ENCODE results near the gene ADAMTS9.

ADAMTS9 gene

GRCh38 chr3:64645243-64645642 is 42.6 kb downstream of the ADAMTS9 start:
- H3K4me3 ChIP-seq (ENCODE audit: insufficient read depth, low read length, poor library complexity, severe bottlenecking), result no peak overlapping the region
- no peaks in the 10 kb centered on the region for H3F3A ChIP-seq (ENCODE audit: insufficient read depth)
- no peak overlapping the region for H3K27ac ChIP-seq (ENCODE audit: low read depth, low read length)
- no peaks in the 10 kb centered on the region for H3K9me3 ChIP-seq (ENCODE audit: insufficient read depth, low read length)
- no peaks in the 10 kb centered on the region for H3K79me2 ChIP-seq (ENCODE audit: insufficient read depth, low read length)
- H3K36me3 ChIP-seq (ENCODE audit: low read length), result no peaks in the 10 kb centered on the region
- H2AFZ ChIP-seq (ENCODE audit: low read depth, low read length, severe bottlenecking), result no peak overlapping the region
- no peak overlapping the region for H3K9ac ChIP-seq (ENCODE audit: low read length)
- H3K4me2 ChIP-seq (ENCODE audit: low read depth, low read length, poor library complexity, severe bottlenecking), result no peak overlapping the region
- no peaks in the 10 kb centered on the region for H3K27me3 ChIP-seq (ENCODE audit: low read length)
- H4K20me1 ChIP-seq (ENCODE audit: low read depth, low read length), result no peaks in the 10 kb centered on the region
- TF ChIP-seq CTCF (IDR thresholded peaks at IDR 0.05; ENCODE audit: insufficient read depth, low read length, poor library complexity, severe bottlenecking) (no peak), EZH2phosphoT487 (conservative IDR thresholded peaks at IDR 0.05; ENCODE audit: low read length) (no peak)
- no peaks in the 10 kb centered on the region for H3K9me2 ChIP-seq (replicated peaks; ENCODE audit: insufficient read depth, low read length)

GRCh38 chr3:64644483-64644882 is 43.3 kb downstream of the ADAMTS9 start:
- Histone ChIP-seq H2AFZ (ENCODE audit: low read depth, low read length, severe bottlenecking) (no peak overlapping the region), H3K36me3 (ENCODE audit: low read length) (no peaks in the 10 kb centered on the region), H3K9ac (ENCODE audit: low read length) (no peak overlapping the region), H4K20me1 (ENCODE audit: low read depth, low read length) (no peaks in the 10 kb centered on the region), H3K27ac (ENCODE audit: low read depth, low read length) (no peak overlapping the region), H3K4me2 (ENCODE audit: low read depth, low read length, poor library complexity, severe bottlenecking) (no peak overlapping the region), H3K9me3 (ENCODE audit: insufficient read depth, low read length) (no peaks in the 10 kb centered on the region), H3K9me2 (replicated peaks; ENCODE audit: insufficient read depth, low read length) (no peaks in the 10 kb centered on the region), H3K4me3 (ENCODE audit: insufficient read depth, low read length, poor library complexity, severe bottlenecking) (no peak overlapping the region), H3K79me2 (ENCODE audit: insufficient read depth, low read length) (no peaks in the 10 kb centered on the region), H3F3A (ENCODE audit: insufficient read depth) (no peaks in the 10 kb centered on the region), H3K27me3 (ENCODE audit: low read length) (no peaks in the 10 kb centered on the region)
- TF ChIP-seq EZH2phosphoT487 (conservative IDR thresholded peaks at IDR 0.05; ENCODE audit: low read length) (no peak), CTCF (IDR thresholded peaks at IDR 0.05; ENCODE audit: insufficient read depth, low read length, poor library complexity, severe bottlenecking) (no peak)

- Histone ChIP-seq H3K9ac (ENCODE audit: low read length) (no peak overlapping the region), H3K9me3 (ENCODE audit: insufficient read depth, low read length) (no peaks in the 10 kb centered on the region), H2AFZ (ENCODE audit: low read depth, low read length, severe bottlenecking) (no peak overlapping the region), H3K36me3 (ENCODE audit: low read length) (no peaks in the 10 kb centered on the region), H3K4me2 (ENCODE audit: low read depth, low read length, poor library complexity, severe bottlenecking) (no peak overlapping the region), H4K20me1 (ENCODE audit: low read depth, low read length) (no peaks in the 10 kb centered on the region), H3K27me3 (ENCODE audit: low read length) (no peaks in the 10 kb centered on the region), H3K9me2 (replicated peaks; ENCODE audit: insufficient read depth, low read length) (no peaks in the 10 kb centered on the region), H3K27ac (ENCODE audit: low read depth, low read length) (no peak overlapping the region), H3K79me2 (ENCODE audit: insufficient read depth, low read length) (no peaks in the 10 kb centered on the region), H3K4me3 (ENCODE audit: insufficient read depth, low read length, poor library complexity, severe bottlenecking) (no peak overlapping the region), H3F3A (ENCODE audit: insufficient read depth) (no peaks in the 10 kb centered on the region)
- TF ChIP-seq EZH2phosphoT487 (conservative IDR thresholded peaks at IDR 0.05; ENCODE audit: low read length), result no peak
- TF ChIP-seq CTCF (IDR thresholded peaks at IDR 0.05; ENCODE audit: insufficient read depth, low read length, poor library complexity, severe bottlenecking), result no peak
Observed at GRCh38 chr3:64642327-64643151, 45.3 kb downstream of the ADAMTS9 start.

Measured in SU-DHL-6 (cell line).